CD1c-positive myeloid dendritic cell (primary cell): Measurements from ENCODE around the gene PKN2.
"Not testable (repeated sequence)": the region's sequence is repeated elsewhere in the genome, so short reads cannot be mapped to it uniquely, and the experiment has no call there.

Source experiments
- DNase-seq: peaks from one replicate; pipeline ENCODE4 v3.0.0-alpha.2; 2016; ENCODE audit errors: extremely low spot score

Gene PKN2

DNA sequence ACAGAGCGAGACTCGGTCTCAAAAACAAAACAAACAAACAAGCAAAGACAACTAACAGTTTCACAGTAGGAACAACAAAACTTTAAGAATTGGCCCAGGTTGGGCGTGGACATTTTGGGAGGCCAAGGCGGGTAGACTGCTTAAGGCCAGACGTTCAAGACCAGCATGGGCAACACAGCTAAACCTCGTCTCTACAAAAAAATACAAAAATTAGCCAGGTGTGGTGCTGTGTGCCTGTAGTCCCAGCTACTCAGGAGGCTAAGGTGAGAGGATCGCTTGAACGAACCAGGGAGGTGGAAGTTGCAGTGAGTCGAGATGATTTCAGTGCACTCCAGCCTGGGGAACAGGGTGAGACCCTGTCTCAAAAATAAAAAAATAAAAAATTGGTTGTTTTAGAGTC, 193.8 kb downstream of the PKN2 start:
- no peak for DNase-seq

DNA sequence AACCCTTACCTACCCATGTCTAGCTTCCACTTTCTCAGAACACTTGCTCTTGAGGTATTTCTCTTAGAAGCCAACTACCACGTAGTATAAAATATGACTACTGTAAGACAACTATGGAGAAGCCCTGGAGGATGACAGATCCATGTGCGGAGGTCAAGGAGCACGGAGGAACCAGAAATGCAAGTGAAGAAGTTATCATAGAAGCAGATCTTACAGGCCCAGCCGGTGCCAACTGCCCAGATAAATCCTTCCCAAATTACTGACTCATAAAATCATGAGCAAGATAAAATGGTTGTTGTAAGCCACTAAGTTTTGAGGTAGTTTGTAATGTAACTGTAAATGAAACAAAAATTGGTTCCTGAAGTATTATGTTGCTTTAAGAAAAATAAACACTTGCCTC, 194.7 kb downstream of the PKN2 start:
- no peak for DNase-seq

DNA sequence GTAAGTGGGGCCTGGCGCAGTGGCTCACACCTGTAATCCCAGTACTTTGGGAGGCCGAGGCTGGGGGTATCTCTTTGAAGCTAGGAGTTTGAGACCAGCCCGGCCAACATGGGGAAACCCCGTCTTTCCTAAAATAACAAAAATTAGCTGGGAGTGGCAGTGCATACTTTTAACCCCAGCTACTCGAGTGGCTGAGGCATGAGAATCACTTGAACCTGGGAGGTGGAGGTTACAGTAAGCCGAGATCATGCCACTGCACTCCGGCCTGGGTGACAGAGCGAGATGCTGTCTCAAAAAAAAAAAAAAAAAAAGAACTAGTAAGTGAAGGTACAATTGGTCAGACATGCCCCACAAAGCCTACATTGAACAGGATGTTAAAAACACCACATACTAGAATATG, 196.6 kb downstream of the PKN2 start:
- DNase-seq = not testable (repeated sequence)

DNA sequence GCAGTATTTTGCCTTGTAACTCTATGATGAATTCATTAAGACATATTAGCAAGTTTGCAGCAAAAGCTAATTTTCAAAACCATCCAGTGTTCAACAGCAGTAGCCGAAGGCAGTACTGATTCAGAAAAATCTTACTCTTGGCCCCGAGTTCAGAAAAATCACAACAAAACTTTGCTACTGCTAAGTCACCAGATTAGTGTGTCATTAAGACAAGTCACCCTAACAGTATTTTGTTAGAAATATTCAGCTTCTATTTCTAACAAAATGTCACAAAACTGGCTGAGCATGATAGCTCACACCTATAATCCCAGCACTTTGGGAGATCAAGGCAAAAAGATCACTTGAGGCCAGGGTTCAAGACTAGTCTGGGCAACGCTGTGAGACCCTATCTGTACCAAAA, 199.1 kb downstream of the PKN2 start:
- DNase-seq = no peak
